SJCRH30 (cell line): Measurements from ENCODE around the gene HAND2. TPM values are rescaled to one million over a fixed set of nuclear protein-coding genes. Genes with fewer than 3 reads are reported as not detected.
A peak's percentile ranks its signal among the peaks of the same experiment; 100 is the strongest.

Experiments
- DNase-seq, 2 experiments: peaks; one replicate each; pipeline ENCODE4 v3.0.0-alpha.2; 2015 to 2020
- H3K27ac ChIP-seq: fragments of 250-450 bp; sonication (Bioruptor Pico); 2 replicates; pipeline ENCODE4 v1.5.1; 2020; ENCODE audit warnings: mild to moderate bottlenecking, moderate library complexity
- H3K27me3 ChIP-seq: fragments of 250-450 bp; sonication (Bioruptor Pico); 2 replicates; pipeline ENCODE4 v1.5.1; 2020; ENCODE audit warnings: mild to moderate bottlenecking, moderate library complexity
- H3K36me3 ChIP-seq: fragments of 250-450 bp; sonication (Bioruptor Pico); 2 replicates; pipeline ENCODE4 v1.5.1; 2020; ENCODE audit warnings: mild to moderate bottlenecking, moderate library complexity
- H3K4me1 ChIP-seq: fragments of 250-450 bp; sonication (Bioruptor Pico); 2 replicates; pipeline ENCODE4 v1.5.1; 2020; ENCODE audit warnings: mild to moderate bottlenecking, moderate library complexity
- H3K4me3 ChIP-seq: fragments of 250-450 bp; sonication (Bioruptor Pico); 2 replicates; pipeline ENCODE4 v1.5.1; 2020; ENCODE audit warnings: mild to moderate bottlenecking, moderate library complexity
- H3K9me3 ChIP-seq: fragments of 250-450 bp; sonication (Bioruptor Pico); replicated peaks from 2 replicates; pipeline ENCODE4 v1.5.1; 2020; ENCODE audit warnings: mild to moderate bottlenecking, moderate library complexity
- total RNA-seq: library from RNA; depleted of rRNA; stranded (reverse); fragments of >200 nt; shearing (Covaris generic); gene quantifications from 2 replicates; pipeline ENCODE4 v1.2.3, GENCODE V29; 2014

The HAND2 gene
- total RNA-seq, 1 experiment from 2014 or later, result 3.4 TPM

GRCh38 chr4:173518425-173519102 is 11.5 kb downstream of the HAND2 start:
- H3K4me1 ChIP-seq, result no peaks in the 10 kb centered on the region; the same call in 1 of the 2 replicates
- no peak for DNase-seq
- no peaks in the 10 kb centered on the region for H3K27me3 ChIP-seq
- H3K36me3 ChIP-seq, result no peaks in the 10 kb centered on the region
- H3K4me3 ChIP-seq, result no peak overlapping the region
- H3K9me3 ChIP-seq, result no peaks in the 10 kb centered on the region
- no peak overlapping the region for H3K27ac ChIP-seq

- Histone ChIP-seq H3K4me1 (no peaks in the 10 kb centered on the region; the same call in 1 of the 2 replicates), H3K27me3 (no peaks in the 10 kb centered on the region), H3K9me3 (no peaks in the 10 kb centered on the region), H3K4me3 (no peak overlapping the region), H3K27ac (no peak overlapping the region), H3K36me3 (no peaks in the 10 kb centered on the region)
- DNase-seq, result no peak
Measured at GRCh38 chr4:173517781-173518424, 12.1 kb downstream of the HAND2 start.

GRCh38 chr4:173516621-173517524 is 13.2 kb downstream of the HAND2 start:
- DNase-seq, result no peak
- no peaks in the 10 kb centered on the region for H3K9me3 ChIP-seq
- no peaks in the 10 kb centered on the region for H3K27me3 ChIP-seq
- H3K27ac ChIP-seq, result no peak overlapping the region
- no peak overlapping the region for H3K4me3 ChIP-seq
- H3K4me1 ChIP-seq, result no peaks in the 10 kb centered on the region; the same call in 1 of the 2 replicates
- no peaks in the 10 kb centered on the region for H3K36me3 ChIP-seq

- Histone ChIP-seq H3K4me3 (no peak overlapping the region), H3K4me1 (no peaks in the 10 kb centered on the region), H3K9me3 (no peaks in the 10 kb centered on the region), H3K36me3 (no peaks in the 10 kb centered on the region), H3K27ac (no peak overlapping the region), H3K27me3 (no peaks in the 10 kb centered on the region)
- no peak for DNase-seq
Measured at GRCh38 chr4:173515458-173515857, 14.6 kb downstream of the HAND2 start.

- no peaks in the 10 kb centered on the region for H3K36me3 ChIP-seq
- H3K4me1 ChIP-seq, result no peaks in the 10 kb centered on the region
- H3K9me3 ChIP-seq, result no peaks in the 10 kb centered on the region
- H3K27ac ChIP-seq, result no peak overlapping the region
- no peak overlapping the region for H3K4me3 ChIP-seq
- DNase-seq, result no peak
- H3K27me3 ChIP-seq, result no peaks in the 10 kb centered on the region
Measured at GRCh38 chr4:173514641-173515217, 15.3 kb downstream of the HAND2 start.

- DNase-seq, result no peak
- Histone ChIP-seq H3K27me3 (no peaks in the 10 kb centered on the region), H3K4me3 (no peak overlapping the region), H3K27ac (no peak overlapping the region), H3K4me1 (no peaks in the 10 kb centered on the region), H3K36me3 (no peaks in the 10 kb centered on the region), H3K9me3 (no peaks in the 10 kb centered on the region)
Measured at GRCh38 chr4:173513651-173514050, 16.4 kb downstream of the HAND2 start.

GRCh38 chr4:173511787-173512361 is 18.2 kb downstream of the HAND2 start:
- no peaks in the 10 kb centered on the region for H3K9me3 ChIP-seq
- H3K36me3 ChIP-seq, result no peaks in the 10 kb centered on the region
- H3K27ac ChIP-seq, result no peak overlapping the region
- H3K4me3 ChIP-seq, result no peak overlapping the region
- no peaks in the 10 kb centered on the region for H3K27me3 ChIP-seq
- DNase-seq, result no peak
- no peaks in the 10 kb centered on the region for H3K4me1 ChIP-seq

- Histone ChIP-seq H3K4me3 (no peak overlapping the region), H3K9me3 (no peaks in the 10 kb centered on the region), H3K27me3 (no peaks in the 10 kb centered on the region), H3K4me1 (no peaks in the 10 kb centered on the region), H3K36me3 (no peaks in the 10 kb centered on the region), H3K27ac (no peak overlapping the region)
- DNase-seq, result no peak
Measured at GRCh38 chr4:173509036-173510001, 20.7 kb downstream of the HAND2 start.

GRCh38 chr4:173508386-173509035 is 21.5 kb downstream of the HAND2 start:
- Histone ChIP-seq H3K27me3 (no peaks in the 10 kb centered on the region), H3K36me3 (no peaks in the 10 kb centered on the region), H3K4me3 (no peak overlapping the region), H3K27ac (no peak overlapping the region), H3K4me1 (no peaks in the 10 kb centered on the region), H3K9me3 (no peaks in the 10 kb centered on the region)
- DNase-seq, result no peak

- Histone ChIP-seq H3K4me1 (no peaks in the 10 kb centered on the region), H3K4me3 (no peak overlapping the region), H3K9me3 (no peaks in the 10 kb centered on the region), H3K36me3 (no peaks in the 10 kb centered on the region), H3K27me3 (no peaks in the 10 kb centered on the region), H3K27ac (no peak overlapping the region)
- DNase-seq, result no peak
Measured at GRCh38 chr4:173507471-173508385, 22.3 kb downstream of the HAND2 start.

- Histone ChIP-seq H3K9me3 (no peaks in the 10 kb centered on the region), H3K36me3 (no peaks in the 10 kb centered on the region), H3K27ac (no peak overlapping the region), H3K27me3 (no peaks in the 10 kb centered on the region), H3K4me1 (no peaks in the 10 kb centered on the region), H3K4me3 (no peak overlapping the region)
- no peak for DNase-seq
Measured at GRCh38 chr4:173506597-173507211, 23.3 kb downstream of the HAND2 start.

- Histone ChIP-seq H3K27me3 (no peaks in the 10 kb centered on the region), H3K4me3 (no peak overlapping the region), H3K4me1 (no peaks in the 10 kb centered on the region), H3K36me3 (no peaks in the 10 kb centered on the region), H3K27ac (no peak overlapping the region), H3K9me3 (no peaks in the 10 kb centered on the region)
- DNase-seq, result peak in 1 of 2 experiments; percentile 64
Measured at GRCh38 chr4:173505924-173506518, 24.0 kb downstream of the HAND2 start.
